Measurements from ENCODE around the gene ETFRF1. TPM values are rescaled to one million over a fixed set of nuclear protein-coding genes. Genes with fewer than 3 reads are reported as not detected.

ETFRF1 gene
- total RNA-seq, 4 donors from 2014 or later: 45.9 to 105 (median 74.6) TPM

- H3K4me1 ChIP-seq: peaks cover 0 to 4% of the 10 kb centered on the region in 2 donors
- ATAC-seq (no peak), DNase-seq (no peak)
- H3K27ac ChIP-seq: no peak overlapping the region
- intact Hi-C loops (cut with DNase I; ENCODE audit: low total_unique reads) (no loop called here), in situ Hi-C loops (cut with MboI; ENCODE audit: low sequenced_read_pairs in 4 of 4) (no loop called here)
- no peak overlapping the region for H3K4me3 ChIP-seq
- no peaks in the 10 kb centered on the region for H3K27me3 ChIP-seq
- H3K36me3 ChIP-seq: no peaks in the 10 kb centered on the region
- H3K9me3 ChIP-seq: no peaks in the 10 kb centered on the region
- TF ChIP-seq POLR2A (IDR thresholded peaks at IDR 0.05) (no peak), CTCF (IDR thresholded peaks at IDR 0.05 in 4 of 5, conservative IDR thresholded peaks at IDR 0.05 in 1 of 5) (no peak)
Observed at GRCh38 chr12:25186038-25186787, 8.8 kb upstream of the ETFRF1 start.

GRCh38 chr12:25186788-25187402 is 8.1 kb upstream of the ETFRF1 start:
- DNase-seq (no peak), ATAC-seq (no peak)
- H3K36me3 ChIP-seq: no peaks in the 10 kb centered on the region
- H3K4me3 ChIP-seq: no peak overlapping the region
- intact Hi-C loops (cut with DNase I; ENCODE audit: low total_unique reads) (no loop called here), in situ Hi-C loops (cut with MboI; ENCODE audit: low sequenced_read_pairs in 4 of 4) (no loop called here)
- TF ChIP-seq POLR2A (IDR thresholded peaks at IDR 0.05) (no peak), CTCF (IDR thresholded peaks at IDR 0.05 in 4 of 5, conservative IDR thresholded peaks at IDR 0.05 in 1 of 5) (no peak)
- H3K9me3 ChIP-seq: no peaks in the 10 kb centered on the region
- H3K27me3 ChIP-seq: no peaks in the 10 kb centered on the region
- H3K27ac ChIP-seq: no peak overlapping the region
- peaks cover 0 to 4% of the 10 kb centered on the region in 2 donors for H3K4me1 ChIP-seq

- Histone ChIP-seq H3K9me3 (no peaks in the 10 kb centered on the region), H3K36me3 (no peaks in the 10 kb centered on the region), H3K27ac (no peak overlapping the region), H3K4me1 (peaks cover 0 to 4% of the 10 kb centered on the region in 2 donors), H3K4me3 (no peak overlapping the region), H3K27me3 (no peaks in the 10 kb centered on the region)
- in situ Hi-C loops (cut with MboI; ENCODE audit: low sequenced_read_pairs in 4 of 4) (no loop called here), intact Hi-C loops (cut with DNase I; ENCODE audit: low total_unique reads) (no loop called here)
- ATAC-seq (no peak), DNase-seq (no peak)
- TF ChIP-seq POLR2A (IDR thresholded peaks at IDR 0.05) (no peak), CTCF (IDR thresholded peaks at IDR 0.05 in 4 of 5, conservative IDR thresholded peaks at IDR 0.05 in 1 of 5) (no peak)
Observed at GRCh38 chr12:25187781-25188180, 7.3 kb upstream of the ETFRF1 start.

GRCh38 chr12:25189656-25190055 is 5.4 kb upstream of the ETFRF1 start:
- no peak for DNase-seq
- intact Hi-C loops (cut with DNase I; ENCODE audit: low total_unique reads): loop anchor here (10.0 kb wide), 1 partner anchor 1835 kb away; the partner anchor contains the start of gene MED21
- no peaks in the 10 kb centered on the region for H3K27me3 ChIP-seq

More at GRCh38 chr12:25189656-25190055, 5.4 kb upstream of the ETFRF1 start:
- TF ChIP-seq POLR2A (IDR thresholded peaks at IDR 0.05) (no peak), CTCF (IDR thresholded peaks at IDR 0.05 in 4 of 5, conservative IDR thresholded peaks at IDR 0.05 in 1 of 5) (no peak)
- H3K9me3 ChIP-seq: no peaks in the 10 kb centered on the region
- ATAC-seq: no peak
- in situ Hi-C loops (cut with MboI; ENCODE audit: low sequenced_read_pairs in 4 of 4): loop anchor here in 1 of 4 donors (10.0 kb wide), 1 partner anchor 55 kb away; no protein-coding TSS in a partner anchor
- H3K27ac ChIP-seq: no peak overlapping the region
- no peak overlapping the region for H3K4me3 ChIP-seq
- H3K4me1 ChIP-seq: peaks cover 0 to 8% of the 10 kb centered on the region in 2 donors
- H3K36me3 ChIP-seq: no peaks in the 10 kb centered on the region

All from gastrocnemius medialis (tissue), 4 donors.